ENCODE measurements around the gene SLC35B2.

The SLC35B2 gene

GRCh38 chr6:44250067-44250717 lies 7.1 kb downstream of the SLC35B2 start:
- Histone ChIP-seq H3K36me3 (ENCODE audit: control insufficient read depth, insufficient read depth, low read length) (peaks cover 76% of the 10 kb centered on the region), H3K9me3 (ENCODE audit: control insufficient read depth, low read length) (no peaks in the 10 kb centered on the region), H3K27ac (ENCODE audit: low read depth, low read length, severe bottlenecking) (no peak overlapping the region), H3K4me3 (ENCODE audit: extremely low read depth, insufficient read depth, low read length, poor library complexity, severe bottlenecking) (no peak overlapping the region), H3K4me1 (ENCODE audit: control insufficient read depth, insufficient read depth, low read length, poor library complexity, severe bottlenecking) (peaks cover 16% of the 10 kb centered on the region)
- 94 to 100% methylated on average over 2 to 3 of the region's 6 CpGs for WGBS, 2 experiments (ENCODE audit: insufficient coverage in 2 of 2)

- Histone ChIP-seq H3K27ac (ENCODE audit: low read depth, low read length, severe bottlenecking) (no peak overlapping the region), H3K36me3 (ENCODE audit: control insufficient read depth, insufficient read depth, low read length) (peaks cover 67% of the 10 kb centered on the region)
- 85 to 93% methylated on average over 6 to 8 of the region's 9 CpGs for WGBS, 2 experiments (ENCODE audit: insufficient coverage in 2 of 2)
These were observed 8.1 kb downstream of the SLC35B2 start for GRCh38 chr6:44249082-44249748.

GRCh38 chr6:44248579-44248978 lies 8.7 kb downstream of the SLC35B2 start:
- Histone ChIP-seq H3K9me3 (ENCODE audit: control insufficient read depth, low read length) (no peaks in the 10 kb centered on the region), H3K4me1 (ENCODE audit: control insufficient read depth, insufficient read depth, low read length, poor library complexity, severe bottlenecking) (peaks cover 16% of the 10 kb centered on the region), H3K27ac (ENCODE audit: low read depth, low read length, severe bottlenecking) (peak overlapping the region; percentile 94), H3K36me3 (ENCODE audit: control insufficient read depth, insufficient read depth, low read length) (peaks cover 60% of the 10 kb centered on the region), H3K4me3 (ENCODE audit: extremely low read depth, insufficient read depth, low read length, poor library complexity, severe bottlenecking) (peak overlapping the region; percentile 99)
- WGBS, 2 experiments (ENCODE audit: insufficient coverage in 2 of 2) = no CpG with 5 or more reads among the region's 1 CpG

More at GRCh38 chr6:44249082-44249748, 8.1 kb downstream of the SLC35B2 start:
- peaks cover 16% of the 10 kb centered on the region for H3K4me1 ChIP-seq (ENCODE audit: control insufficient read depth, insufficient read depth, low read length, poor library complexity, severe bottlenecking)
- peak overlapping the region; percentile 99 for H3K4me3 ChIP-seq (ENCODE audit: extremely low read depth, insufficient read depth, low read length, poor library complexity, severe bottlenecking)
- no peaks in the 10 kb centered on the region for H3K9me3 ChIP-seq (ENCODE audit: control insufficient read depth, low read length)

GRCh38 chr6:44247338-44248302 lies 9.7 kb downstream of the SLC35B2 start:
- H3K27ac ChIP-seq (ENCODE audit: low read depth, low read length, severe bottlenecking) = peak overlapping the region; percentile 94
- peaks cover 16% of the 10 kb centered on the region for H3K4me1 ChIP-seq (ENCODE audit: control insufficient read depth, insufficient read depth, low read length, poor library complexity, severe bottlenecking)
- no peaks in the 10 kb centered on the region for H3K9me3 ChIP-seq (ENCODE audit: control insufficient read depth, low read length)
- H3K36me3 ChIP-seq (ENCODE audit: control insufficient read depth, insufficient read depth, low read length) = peaks cover 51% of the 10 kb centered on the region
- peak overlapping the region; percentile 99 for H3K4me3 ChIP-seq (ENCODE audit: extremely low read depth, insufficient read depth, low read length, poor library complexity, severe bottlenecking)
- 1% methylated on average over 21 to 30 of the region's 52 CpGs for WGBS, 2 experiments (ENCODE audit: insufficient coverage in 2 of 2)

GRCh38 chr6:44246663-44247337 lies 10.5 kb downstream of the SLC35B2 start, which contains the start of gene HSP90AB1:
Gene HSP90AB1 (plus strand): TSS chr6:44247101. CDS start chr6:44248630, 1,529 bp downstream.
- 0% methylated on average over 17 to 32 of the region's 34 CpGs for WGBS, 2 experiments (ENCODE audit: insufficient coverage in 2 of 2)
- Histone ChIP-seq H3K27ac (ENCODE audit: low read depth, low read length, severe bottlenecking) (peak within 1 kb of the TSS; percentile 94), H3K4me3 (ENCODE audit: extremely low read depth, insufficient read depth, low read length, poor library complexity, severe bottlenecking) (peak within 1 kb of the TSS; percentile 99), H3K4me1 (ENCODE audit: control insufficient read depth, insufficient read depth, low read length, poor library complexity, severe bottlenecking) (peaks cover 16% of the 10 kb centered on the region), H3K36me3 (ENCODE audit: control insufficient read depth, insufficient read depth, low read length) (peaks cover 42% of the 10 kb centered on the region), H3K9me3 (ENCODE audit: control insufficient read depth, low read length) (no peaks in the 10 kb centered on the region)

GRCh38 chr6:44245912-44246662 lies 11.2 kb downstream of the SLC35B2 start:
- Histone ChIP-seq H3K4me3 (ENCODE audit: extremely low read depth, insufficient read depth, low read length, poor library complexity, severe bottlenecking) (peak overlapping the region; percentile 99), H3K4me1 (ENCODE audit: control insufficient read depth, insufficient read depth, low read length, poor library complexity, severe bottlenecking) (peaks cover 16% of the 10 kb centered on the region), H3K9me3 (ENCODE audit: control insufficient read depth, low read length) (no peaks in the 10 kb centered on the region), H3K27ac (ENCODE audit: low read depth, low read length, severe bottlenecking) (peak overlapping the region; percentile 94), H3K36me3 (ENCODE audit: control insufficient read depth, insufficient read depth, low read length) (peaks cover 35% of the 10 kb centered on the region)
- WGBS, 2 experiments (ENCODE audit: insufficient coverage in 2 of 2) = 2 to 5% methylated on average over 41 to 49 of the region's 62 CpGs

- no peak overlapping the region for H3K27ac ChIP-seq (ENCODE audit: low read depth, low read length, severe bottlenecking)
- H3K4me1 ChIP-seq (ENCODE audit: control insufficient read depth, insufficient read depth, low read length, poor library complexity, severe bottlenecking) = peaks cover 12% of the 10 kb centered on the region
- H3K9me3 ChIP-seq (ENCODE audit: control insufficient read depth, low read length) = no peaks in the 10 kb centered on the region
- WGBS, 2 experiments (ENCODE audit: insufficient coverage in 2 of 2) = 76 to 94% methylated on average over 6 to 8 of the region's 12 CpGs
- H3K36me3 ChIP-seq (ENCODE audit: control insufficient read depth, insufficient read depth, low read length) = peaks cover 29% of the 10 kb centered on the region
- peak overlapping the region; percentile 99 for H3K4me3 ChIP-seq (ENCODE audit: extremely low read depth, insufficient read depth, low read length, poor library complexity, severe bottlenecking)
These were observed 11.9 kb downstream of the SLC35B2 start for GRCh38 chr6:44245391-44245911.

GRCh38 chr6:44243345-44243744 lies 14.0 kb downstream of the SLC35B2 start:
- H3K4me3 ChIP-seq (ENCODE audit: extremely low read depth, insufficient read depth, low read length, poor library complexity, severe bottlenecking) = no peak overlapping the region
- no peaks in the 10 kb centered on the region for H3K4me1 ChIP-seq (ENCODE audit: control insufficient read depth, insufficient read depth, low read length, poor library complexity, severe bottlenecking)
- H3K36me3 ChIP-seq (ENCODE audit: control insufficient read depth, insufficient read depth, low read length) = peaks cover 8% of the 10 kb centered on the region
- WGBS, 2 experiments (ENCODE audit: insufficient coverage in 2 of 2) = 94 to 100% methylated on average over 4 of the region's 7 CpGs
- no peaks in the 10 kb centered on the region for H3K9me3 ChIP-seq (ENCODE audit: control insufficient read depth, low read length)
- H3K27ac ChIP-seq (ENCODE audit: low read depth, low read length, severe bottlenecking) = no peak overlapping the region

- no peak overlapping the region for H3K4me3 ChIP-seq (ENCODE audit: extremely low read depth, insufficient read depth, low read length, poor library complexity, severe bottlenecking)
- H3K9me3 ChIP-seq (ENCODE audit: control insufficient read depth, low read length) = no peaks in the 10 kb centered on the region
- no peaks in the 10 kb centered on the region for H3K36me3 ChIP-seq (ENCODE audit: control insufficient read depth, insufficient read depth, low read length)
- H3K27ac ChIP-seq (ENCODE audit: low read depth, low read length, severe bottlenecking) = no peak overlapping the region
- WGBS, 2 experiments (ENCODE audit: insufficient coverage in 2 of 2) = 84 to 92% methylated on average over 6 of the region's 7 CpGs
- peaks cover 13% of the 10 kb centered on the region for H3K4me1 ChIP-seq (ENCODE audit: control insufficient read depth, insufficient read depth, low read length, poor library complexity, severe bottlenecking)
These were observed 18.5 kb downstream of the SLC35B2 start for GRCh38 chr6:44238687-44239350.
